Right cardiac atrium (tissue), 5 donors: ENCODE measurements around the gene DCST2. TPM values are rescaled to one million over a fixed set of nuclear protein-coding genes. Genes with fewer than 3 reads are reported as not detected.
"Not testable (repeated sequence)": the region's sequence is repeated elsewhere in the genome, so short reads cannot be mapped to it uniquely, and the experiment has no call there.

Experiments used
- ATAC-seq, 2 donors: fragments of 200-7000 bp; cut with Tn5 transposase; one replicate each; pipeline versions ENCODE4 v1.8.0 to v1.9.1; 2020; ENCODE audit warnings: moderate library complexity in 2 of 2, mild to moderate bottlenecking in 1 of 2
- DNase-seq, 3 donors: peaks; one replicate each; pipeline ENCODE4 v3.0.0-alpha.2; 2020
- H3K27ac ChIP-seq: one replicate; pipeline ENCODE4 v1.5.1; 2013; ENCODE audit warnings: mild to moderate bottlenecking, low read length, control low read depth, moderate library complexity
- H3K27me3 ChIP-seq: one replicate; pipeline ENCODE4 v1.6.1; 2013; ENCODE audit not compliant: control insufficient read depth, insufficient read depth
- H3K4me1 ChIP-seq: one replicate; pipeline ENCODE4 v1.6.1; 2013; ENCODE audit warnings: low read length; ENCODE audit not compliant: control insufficient read depth, insufficient read depth
- H3K4me3 ChIP-seq: one replicate; pipeline ENCODE4 v1.5.1; 2013; ENCODE audit warnings: low read length, control low read depth
- H3K9me3 ChIP-seq: one replicate; pipeline ENCODE4 v1.6.1; 2013; ENCODE audit warnings: low read length; ENCODE audit not compliant: control insufficient read depth
- WGBS: extraction: QIAGEN DNeasy Blood & Tissue Kit; methylation state at CpG from one replicate; pipeline ENCODE4 v1.1.7; 2013; 5-methylcytosine and 5-hydroxymethylcytosine counted together
- intact Hi-C, 4 donors: fragments of 100-400 bp; cut with DNase I; formaldehyde crosslinking; loops; one replicate each; pipeline versions ENCODE4 v1.11.0 to v1.14.0; 2022 to 2023
- polyA plus RNA-seq: library from polyadenylated mRNA; stranded (reverse); fragments of 200-250 nt; gene quantifications from one replicate; pipeline ENCODE4 v1.2.3, GENCODE V29; 2013
- total RNA-seq, 4 donors: library from RNA; stranded (reverse); fragmentation: NEBNext Ultra II Directional; extraction: Animal tissue kit (Norgen Biotek cat#: 25700); gene quantifications; one replicate each; pipeline ENCODE4 v1.2.1, GENCODE V29; 2021
- donor health status: healthy with polysubstance abuse.
- donor health status: DM: no; HTN: yes; CAD: no.
- donor health status: DM: no; HTN: no; CAD: no.
- donor health status: DM: no; HTN: yes; CAD: no; lungs with severe emphysema.
- donor health status: DM: yes; HTN: yes; CAD: no.

Gene DCST2
- total and polyA plus RNA-seq, 5 donors, result 0.23 to 0.33 (median 0.29) TPM; not detected in 1

DNA sequence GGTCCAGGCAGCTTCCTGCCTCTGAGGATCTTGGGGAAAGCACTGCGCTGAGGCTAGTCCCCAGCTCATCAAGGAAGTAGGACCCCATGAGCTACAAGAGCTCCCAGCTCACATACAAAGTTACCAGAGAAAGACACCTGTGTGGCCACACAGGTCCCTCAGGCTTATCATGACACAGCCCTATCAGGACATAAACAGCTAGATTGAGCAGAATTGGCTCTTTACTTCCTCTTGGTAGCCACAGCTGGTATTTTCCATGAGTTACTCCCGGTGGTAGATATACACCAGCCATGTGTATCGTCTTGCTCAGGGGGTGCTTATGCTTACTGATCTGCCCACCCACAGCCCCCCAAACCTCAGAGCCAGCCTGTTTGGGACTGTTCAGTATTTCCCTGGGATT lies 39.0 kb downstream of the DCST2 start:
- Histone ChIP-seq H3K4me3 (no peak overlapping the region), H3K4me1 (peaks cover 3% of the 10 kb centered on the region), H3K27ac (no peak overlapping the region), H3K9me3 (no peaks in the 10 kb centered on the region), H3K27me3 (no peaks in the 10 kb centered on the region)
- no peak for ATAC-seq
- WGBS, result 69% methylated on average over 3 of the region's 3 CpGs
- DNase-seq, result peak in 1 of 3 donors; percentile 12
- intact Hi-C loops, result no loop called here

DNA sequence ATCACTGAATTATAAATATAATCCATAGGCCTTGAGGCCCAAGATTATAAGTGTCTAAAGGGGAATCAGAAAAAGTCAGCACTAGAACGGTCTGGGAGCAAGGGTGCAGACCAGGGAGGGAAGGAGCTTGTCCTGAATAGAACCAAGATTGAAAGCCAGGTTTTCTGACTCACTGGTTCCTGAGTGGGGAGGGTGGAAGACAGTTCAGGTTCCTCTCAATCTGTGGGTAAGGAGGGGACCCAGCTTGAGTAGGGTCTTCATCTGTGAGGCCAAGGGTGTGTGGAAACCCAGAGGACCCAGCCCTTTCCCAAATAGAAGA lies 39.4 kb downstream of the DCST2 start:
- Histone ChIP-seq H3K4me1 (peaks cover 3% of the 10 kb centered on the region), H3K27me3 (no peaks in the 10 kb centered on the region), H3K27ac (no peak overlapping the region), H3K9me3 (no peaks in the 10 kb centered on the region), H3K4me3 (no peak overlapping the region)
- DNase-seq, result peak in 2 of 3 donors; percentile 13 to 20
- WGBS, result 55% methylated on average over 1 of the region's 1 CpG
- intact Hi-C loops, result no loop called here
- no peak for ATAC-seq

GRCh38 chr1:154993572-154994268 lies 39.9 kb downstream of the DCST2 start, which contains the start of gene LENEP:
Gene LENEP, plus strand, starts transcription at chr1:154993586. Its CDS starts 22 bp downstream, at chr1:154993608.
- Histone ChIP-seq H3K27ac (no peak within 1 kb of the TSS), H3K9me3 (no peaks in the 10 kb centered on the region), H3K27me3 (no peaks in the 10 kb centered on the region), H3K4me1 (no peaks in the 10 kb centered on the region), H3K4me3 (no peak within 1 kb of the TSS)
- ATAC-seq, result peak in 1 of 2 donors; percentile 3
- peak in 2 of 3 donors; percentile 35 to 42 for DNase-seq
- WGBS, result 60% methylated on average over 8 of the region's 8 CpGs
- intact Hi-C loops, result no loop called here

DNA sequence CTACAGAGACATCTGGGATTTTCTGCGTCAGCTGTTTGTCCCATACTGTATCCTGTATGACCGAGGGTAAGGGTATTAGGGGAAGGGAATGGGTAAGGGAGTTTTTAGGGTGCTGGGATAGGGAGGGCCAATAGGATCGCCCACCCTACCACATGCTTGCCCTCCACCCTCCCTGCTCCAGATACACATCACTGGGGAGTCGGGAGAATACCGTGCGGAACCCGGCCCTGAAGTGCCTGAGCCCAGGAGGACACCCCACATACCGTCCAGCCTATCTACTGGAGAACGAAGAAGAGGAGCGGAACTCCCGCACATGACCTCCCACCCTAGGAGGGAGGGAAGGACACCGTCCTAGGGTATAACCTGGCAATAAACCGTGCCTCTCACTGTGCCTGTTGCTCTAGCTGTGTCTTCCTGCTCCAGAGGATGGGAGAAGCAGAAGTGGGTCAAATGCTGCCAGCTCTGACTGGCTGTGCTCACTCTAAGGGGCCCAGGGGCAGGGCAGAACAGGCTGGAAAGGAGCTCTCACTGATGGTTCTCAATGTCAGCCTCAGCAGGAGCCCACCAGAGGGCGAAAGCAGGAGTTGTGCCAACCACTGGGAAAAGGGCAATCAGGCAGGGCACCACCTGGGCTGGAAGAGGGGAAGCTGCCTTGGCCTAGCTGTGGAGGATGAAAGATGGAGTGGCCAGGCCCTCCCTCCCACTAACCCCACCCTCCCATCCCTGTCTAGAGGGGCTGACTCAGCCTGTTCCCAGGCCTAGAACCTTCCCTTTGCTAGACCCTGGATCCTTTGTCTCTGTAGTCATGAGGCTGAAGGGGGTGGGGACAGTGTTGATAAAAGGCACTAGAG lies 40.6 kb downstream of the DCST2 start:
- H3K27ac ChIP-seq, result no peak overlapping the region
- H3K27me3 ChIP-seq, result no peaks in the 10 kb centered on the region
- H3K4me1 ChIP-seq, result no peaks in the 10 kb centered on the region
- H3K4me3 ChIP-seq, result no peak overlapping the region
- H3K9me3 ChIP-seq, result no peaks in the 10 kb centered on the region
- DNase-seq, result peak in 2 of 3 donors; percentile 19 to 34
- intact Hi-C loops, result no loop called here
- 84% methylated on average over 14 of the region's 14 CpGs for WGBS
- ATAC-seq, result peak in 1 of 2 donors; percentile 16

DNA sequence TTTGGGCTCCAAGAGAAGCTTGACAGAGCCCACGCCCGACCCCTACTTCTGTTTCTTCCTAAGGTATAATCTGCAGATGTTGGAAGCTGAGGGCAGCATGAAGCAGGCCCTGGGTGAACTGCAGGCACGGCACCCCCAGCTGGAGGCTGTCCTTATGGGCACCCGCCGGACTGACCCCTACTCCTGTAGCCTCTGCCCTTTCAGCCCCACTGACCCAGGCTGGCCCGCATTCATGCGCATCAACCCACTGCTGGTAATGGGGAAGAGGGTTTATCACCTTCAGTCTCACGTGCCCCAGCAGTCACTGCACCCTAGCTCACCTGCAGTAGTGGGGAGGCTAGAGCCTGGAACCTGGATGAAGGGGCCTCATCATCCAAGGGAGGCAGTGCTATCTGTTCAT lies 43.3 kb downstream of the DCST2 start:
- intact Hi-C loops, result no loop called here
- 93% methylated on average over 8 of the region's 8 CpGs for WGBS
- DNase-seq, result peak in 2 of 3 donors; percentile 27 to 33
- no peaks in the 10 kb centered on the region for H3K9me3 ChIP-seq
- no peak overlapping the region for H3K27ac ChIP-seq
- no peaks in the 10 kb centered on the region for H3K27me3 ChIP-seq
- no peak overlapping the region for H3K4me3 ChIP-seq
- peaks cover 1% of the 10 kb centered on the region for H3K4me1 ChIP-seq
- ATAC-seq, result no peak

- DNase-seq (peak in 1 of 3 donors; percentile 18), ATAC-seq (no peak)
- no peaks in the 10 kb centered on the region for H3K27me3 ChIP-seq
- H3K4me1 ChIP-seq, result peaks cover 1% of the 10 kb centered on the region
- H3K9me3 ChIP-seq, result no peaks in the 10 kb centered on the region
- 82% methylated on average over 3 of the region's 3 CpGs for WGBS
- H3K4me3 ChIP-seq, result no peak overlapping the region
- intact Hi-C loops, result no loop called here
- H3K27ac ChIP-seq, result no peak overlapping the region
Measured at GRCh38 chr1:154989195-154989860, 44.3 kb downstream of the DCST2 start.

- Histone ChIP-seq H3K27me3 (no peaks in the 10 kb centered on the region), H3K4me1 (peaks cover 4% of the 10 kb centered on the region), H3K4me3 (no peak overlapping the region), H3K27ac (no peak overlapping the region), H3K9me3 (no peaks in the 10 kb centered on the region)
- intact Hi-C loops, result no loop called here
- ATAC-seq (no peak), DNase-seq (peak in 2 of 3 donors; percentile 18 to 49)
- 87% methylated on average over 17 of the region's 17 CpGs for WGBS
Measured at GRCh38 chr1:154988058-154988954, 45.3 kb downstream of the DCST2 start.

DNA sequence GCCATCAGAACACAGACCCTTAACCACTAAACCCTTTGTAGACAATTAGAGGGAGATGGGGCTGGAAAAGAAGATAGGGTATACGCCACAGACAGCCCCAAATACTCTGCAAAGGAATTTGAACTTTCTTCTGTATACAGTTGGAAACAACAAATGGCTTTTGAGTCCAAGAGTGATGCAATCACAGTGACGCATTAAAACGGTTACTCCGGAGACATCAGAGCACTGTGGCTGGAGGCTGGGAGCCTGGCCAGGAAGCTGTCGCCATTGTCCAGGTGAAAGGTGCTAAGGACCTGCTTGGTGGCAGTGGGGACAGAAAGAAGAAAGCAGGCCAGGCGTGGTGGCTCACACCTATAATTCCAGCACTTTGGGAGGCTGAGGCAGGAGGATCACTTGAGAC lies 46.3 kb downstream of the DCST2 start:
- DNase-seq, result peak in 1 of 3 donors; percentile 21
- no peak overlapping the region for H3K27ac ChIP-seq
- ATAC-seq, result no peak

GRCh38 chr1:154986736-154987135 lies 46.8 kb downstream of the DCST2 start:
- 91% methylated on average over 4 of the region's 4 CpGs for WGBS
- H3K27me3 ChIP-seq, DNase-seq, H3K4me3 ChIP-seq, intact Hi-C loops, H3K27ac ChIP-seq, ATAC-seq, H3K4me1 ChIP-seq, H3K9me3 ChIP-seq: not testable (repeated sequence)

More for the DNA sequence above, 46.3 kb downstream of the DCST2 start:
- intact Hi-C loops, result no loop called here
- Histone ChIP-seq H3K9me3 (no peaks in the 10 kb centered on the region), H3K4me3 (no peak overlapping the region), H3K4me1 (peaks cover 6% of the 10 kb centered on the region), H3K27me3 (no peaks in the 10 kb centered on the region)
- 62% methylated on average over 6 of the region's 6 CpGs for WGBS

DNA sequence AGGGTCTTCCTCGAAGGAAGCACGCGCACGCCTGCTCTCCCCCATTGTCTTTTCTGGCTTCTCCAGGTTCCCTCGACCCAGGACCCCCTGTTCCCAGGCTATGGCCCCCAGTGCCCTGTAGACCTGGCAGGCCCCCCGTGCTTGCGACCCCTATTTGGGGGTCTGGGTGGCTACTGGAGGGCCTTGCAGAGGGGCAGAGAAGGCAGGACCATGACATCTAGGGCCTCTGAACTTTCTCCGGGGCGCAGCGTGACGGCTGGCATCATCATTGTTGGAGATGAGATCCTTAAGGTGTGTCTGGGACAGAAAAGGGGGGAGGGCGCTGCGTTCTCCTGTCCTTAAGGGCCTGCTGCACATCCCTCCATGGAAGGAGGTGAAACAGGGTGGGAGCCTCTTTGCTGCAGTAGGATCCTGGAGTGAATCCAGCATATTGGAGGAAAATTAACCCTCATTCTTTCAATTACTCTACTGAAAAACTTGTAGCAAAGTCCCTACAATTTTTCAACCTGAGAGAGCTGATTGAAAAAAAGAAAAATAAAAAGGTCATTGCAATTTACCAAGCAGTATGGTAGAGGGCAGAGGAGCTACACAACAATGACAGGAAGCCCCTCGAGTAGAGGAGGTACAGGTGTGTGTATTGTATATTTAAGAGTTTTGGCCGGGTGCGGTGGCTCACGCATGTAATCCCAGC lies 49.7 kb downstream of the DCST2 start:
- intact Hi-C loops, result no loop called here
- Histone ChIP-seq H3K27ac (no peak overlapping the region), H3K4me3 (peak overlapping the region; percentile 91), H3K9me3 (no peaks in the 10 kb centered on the region), H3K4me1 (peaks cover 7% of the 10 kb centered on the region), H3K27me3 (no peaks in the 10 kb centered on the region)
- 16% methylated on average over 17 of the region's 17 CpGs for WGBS
- DNase-seq, result peak in 1 of 3 donors; percentile 40
- ATAC-seq, result no peak
